Measurements from ENCODE around the gene MPPED2.

The MPPED2 gene

DNA sequence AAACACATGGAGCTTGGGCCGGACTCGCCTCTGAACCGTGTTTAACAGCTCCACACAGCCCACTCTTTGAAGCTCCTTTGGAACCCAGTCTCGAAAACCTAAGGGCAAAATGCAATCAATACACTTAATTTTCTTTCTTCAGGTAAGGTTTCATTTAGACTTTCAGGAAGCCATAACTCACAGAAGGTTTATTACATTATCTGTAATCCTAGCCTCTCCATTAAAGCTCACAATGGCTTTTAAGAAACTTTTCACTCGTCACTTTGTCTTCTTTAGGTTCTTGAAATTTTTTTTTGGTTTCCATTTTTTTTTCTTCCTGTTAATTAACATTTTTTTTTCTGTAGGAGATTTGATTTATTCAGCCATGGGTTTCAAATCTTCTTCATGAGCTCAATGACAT lies 171.9 kb downstream of the MPPED2 start:
- no peak for DNase-seq (ENCODE audit: low read depth)

DNA sequence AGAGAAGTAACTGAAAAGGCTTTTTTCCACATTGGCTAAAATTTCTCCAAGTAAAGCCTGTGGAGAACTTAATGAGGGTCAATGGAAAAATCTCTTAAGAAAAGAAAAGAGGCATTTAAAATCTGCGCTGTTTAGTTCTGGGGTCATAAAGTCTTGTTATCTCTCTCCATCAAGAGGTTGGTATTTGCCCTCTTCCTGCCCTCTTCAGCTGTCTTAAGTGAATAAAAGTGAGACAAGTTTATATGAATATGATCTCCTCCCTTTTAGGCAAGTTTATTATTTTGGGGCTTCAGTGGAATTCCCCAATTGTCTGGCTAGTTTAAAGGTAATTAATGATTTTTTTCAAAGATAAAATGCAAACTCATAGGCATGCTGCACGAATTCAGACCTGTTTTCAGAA lies 173.6 kb downstream of the MPPED2 start:
- DNase-seq (ENCODE audit: low read depth): no peak

DNA sequence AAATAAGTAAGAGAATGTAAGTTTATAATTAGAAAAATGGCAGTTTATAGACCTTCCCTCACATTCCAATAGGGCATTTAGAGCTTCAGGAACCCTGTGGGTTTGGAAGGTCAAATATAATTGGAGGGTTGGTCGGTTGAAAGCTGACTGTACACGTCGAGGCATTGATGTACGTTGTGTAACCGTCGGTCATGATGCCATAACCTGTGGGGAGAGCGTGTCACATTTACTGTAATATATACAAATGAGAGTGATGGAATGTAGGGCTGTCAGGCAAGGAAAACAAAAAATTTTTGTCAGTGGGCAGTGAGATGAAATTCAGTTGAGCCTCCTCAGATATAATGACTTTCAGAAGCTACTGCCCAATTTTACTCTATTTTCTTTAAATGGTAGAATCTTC lies 174.8 kb downstream of the MPPED2 start:
- no peak for DNase-seq (ENCODE audit: low read depth)

DNA sequence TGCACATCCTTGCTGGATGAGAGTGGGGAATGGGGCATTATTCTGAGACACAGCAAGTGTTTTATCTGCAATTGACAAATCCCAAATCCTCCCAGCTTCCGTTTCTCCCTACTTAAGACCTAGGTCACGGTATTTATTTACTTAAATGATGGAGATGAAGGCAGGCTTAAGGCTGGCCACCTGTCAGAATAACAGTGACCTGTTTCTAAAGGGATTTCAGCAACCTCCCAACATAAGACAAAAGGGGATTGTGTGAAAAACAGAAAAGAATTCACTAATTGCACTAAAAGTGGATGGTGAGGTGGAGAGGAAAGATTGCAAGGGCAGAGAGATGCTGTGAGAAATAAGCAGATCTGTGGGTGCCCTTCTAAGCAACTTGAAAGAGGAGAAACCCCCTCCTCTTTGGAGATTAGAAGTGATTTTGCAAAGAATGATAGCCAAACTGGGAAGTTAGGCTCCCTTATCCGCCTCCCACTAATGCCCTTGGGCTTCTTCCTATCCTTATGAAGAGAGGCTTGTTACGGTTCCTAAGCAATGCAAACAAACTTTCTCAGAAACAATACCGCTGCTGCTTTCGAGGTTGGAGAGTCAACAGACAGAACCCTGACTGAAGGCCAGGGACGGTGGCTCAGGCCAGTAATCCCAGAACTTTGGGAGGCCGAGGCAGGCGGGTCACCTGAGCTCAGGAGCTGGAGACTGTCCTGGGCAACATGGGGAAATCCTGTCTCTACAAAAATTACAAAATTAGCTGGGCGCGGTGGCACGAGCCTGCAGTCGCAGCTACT lies 179.0 kb downstream of the MPPED2 start:
- no peak for DNase-seq (ENCODE audit: low read depth)

DNA sequence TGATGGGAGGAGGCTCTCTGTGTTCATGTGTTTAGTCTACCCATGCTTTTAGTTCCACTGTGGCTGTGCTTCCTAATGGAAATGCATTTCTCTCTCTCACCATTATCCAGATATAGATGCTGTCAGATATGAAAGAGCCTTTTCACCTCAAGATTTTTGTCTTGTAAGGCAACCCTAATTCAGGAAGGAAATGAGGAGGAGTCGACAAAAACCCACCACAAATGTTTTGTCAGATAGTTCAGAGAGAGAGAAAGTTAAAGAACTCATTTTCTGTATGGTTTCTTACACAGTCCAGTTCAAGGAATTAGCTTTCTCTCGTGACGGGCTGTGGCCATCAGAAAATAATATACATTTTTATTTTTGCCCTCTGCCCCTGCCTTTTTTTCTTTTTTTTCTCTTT lies 180.8 kb downstream of the MPPED2 start:
- DNase-seq (ENCODE audit: low read depth): no peak

DNA sequence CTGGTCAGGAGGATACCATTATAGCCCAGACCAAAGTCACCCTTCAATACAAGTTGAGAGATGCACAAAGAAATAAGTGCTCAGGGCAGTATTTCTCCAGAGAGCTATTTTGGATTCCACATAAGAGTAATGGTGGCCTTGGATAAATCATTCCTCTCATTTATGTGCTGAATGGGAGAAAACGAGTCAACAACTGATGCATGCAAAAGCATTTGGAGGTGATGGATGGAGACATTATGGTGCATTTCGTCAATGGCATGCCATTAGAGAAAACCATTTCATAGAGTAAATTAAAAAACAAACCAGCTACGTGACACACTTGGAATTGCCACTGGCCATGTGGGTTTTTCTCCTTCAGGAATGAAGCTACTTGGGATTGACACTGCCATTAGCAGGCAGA lies 182.0 kb downstream of the MPPED2 start:
- no peak for DNase-seq (ENCODE audit: low read depth)

DNA sequence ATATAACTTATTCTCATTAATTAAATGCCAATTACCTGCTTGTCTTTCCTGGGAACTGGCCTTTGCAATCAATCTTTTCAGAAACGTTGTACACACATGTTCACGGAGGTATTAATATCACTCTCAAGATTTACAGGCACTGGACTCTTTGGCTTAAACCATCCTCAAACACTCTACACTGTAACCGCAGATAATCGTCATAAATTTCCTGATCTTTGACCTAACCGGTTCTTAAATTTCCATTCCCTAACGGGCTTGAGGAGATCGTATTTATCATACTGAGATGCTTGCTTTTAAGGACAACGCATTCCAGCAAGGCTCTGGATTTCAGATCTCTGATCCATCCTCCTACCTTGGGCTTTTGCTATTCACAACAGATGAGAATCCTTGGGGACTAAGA lies 190.4 kb downstream of the MPPED2 start:
- no peak for DNase-seq (ENCODE audit: low read depth)

DNA sequence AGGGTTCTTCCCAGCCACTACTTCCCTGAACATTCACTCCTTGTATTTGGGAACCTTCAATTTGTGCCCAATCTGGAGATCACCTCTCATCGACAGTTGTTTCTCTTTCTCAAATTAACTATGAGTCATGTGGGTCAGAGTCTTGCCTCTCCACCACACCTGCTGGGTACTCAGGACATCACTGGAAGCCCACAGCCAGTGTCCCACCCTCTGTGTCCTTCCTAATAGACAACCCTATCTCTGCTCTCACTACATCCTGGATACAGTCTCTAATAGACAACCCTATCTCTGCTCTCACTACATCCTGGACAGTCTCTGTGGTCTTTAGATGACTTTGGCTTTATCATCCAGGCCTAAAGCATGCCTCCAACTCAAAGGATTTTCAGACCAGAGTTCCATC lies 193.1 kb downstream of the MPPED2 start:
- DNase-seq (ENCODE audit: low read depth): no peak

DNA sequence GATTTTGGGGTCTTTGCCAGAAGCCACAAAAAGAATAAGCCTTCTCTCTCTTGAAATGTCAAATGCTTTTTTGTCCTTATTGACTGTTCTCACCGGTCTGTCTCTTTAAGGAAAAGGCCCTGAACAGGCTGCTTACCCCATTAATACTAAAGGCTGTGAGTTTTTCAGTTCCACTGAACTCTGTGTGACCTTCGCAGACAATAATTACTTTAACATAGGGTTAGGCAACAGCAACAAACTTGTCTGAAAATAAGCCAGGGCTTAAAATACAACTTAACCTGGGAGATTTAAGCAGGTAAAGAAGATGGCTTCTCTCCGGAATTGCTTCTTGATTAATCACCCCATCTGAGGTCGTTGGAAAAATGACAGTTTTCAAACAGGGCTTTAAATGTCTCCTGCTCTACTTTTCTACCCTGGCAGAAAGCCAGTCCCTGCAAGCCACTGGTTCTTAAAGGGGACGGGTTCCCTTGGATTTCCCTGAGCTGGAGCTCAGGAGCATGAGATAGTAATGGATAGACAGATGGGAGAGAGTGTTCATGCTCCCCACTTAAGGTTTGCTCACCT lies 193.8 kb downstream of the MPPED2 start:
- DNase-seq (ENCODE audit: low read depth): no peak

DNA sequence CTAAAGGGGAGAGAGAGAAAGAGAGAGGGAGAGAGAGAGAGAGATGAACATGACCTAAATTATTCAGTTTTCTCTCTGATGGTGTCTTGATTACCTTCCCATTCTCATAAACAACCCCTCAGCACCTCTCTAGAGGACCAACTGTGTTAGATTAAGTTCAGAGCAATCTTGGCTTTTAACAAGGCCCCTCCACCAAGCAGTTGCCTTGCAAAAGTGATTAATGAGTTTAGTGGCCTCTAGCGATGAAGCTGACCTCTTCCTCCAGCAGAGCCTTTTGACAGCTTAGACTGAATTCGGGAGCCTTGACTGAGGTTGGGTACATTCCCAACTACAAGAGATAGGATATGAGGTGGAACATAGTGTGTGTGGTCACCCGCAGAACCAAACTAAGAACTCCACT lies 197.2 kb downstream of the MPPED2 start:
- no peak for DNase-seq (ENCODE audit: low read depth)

DNA sequence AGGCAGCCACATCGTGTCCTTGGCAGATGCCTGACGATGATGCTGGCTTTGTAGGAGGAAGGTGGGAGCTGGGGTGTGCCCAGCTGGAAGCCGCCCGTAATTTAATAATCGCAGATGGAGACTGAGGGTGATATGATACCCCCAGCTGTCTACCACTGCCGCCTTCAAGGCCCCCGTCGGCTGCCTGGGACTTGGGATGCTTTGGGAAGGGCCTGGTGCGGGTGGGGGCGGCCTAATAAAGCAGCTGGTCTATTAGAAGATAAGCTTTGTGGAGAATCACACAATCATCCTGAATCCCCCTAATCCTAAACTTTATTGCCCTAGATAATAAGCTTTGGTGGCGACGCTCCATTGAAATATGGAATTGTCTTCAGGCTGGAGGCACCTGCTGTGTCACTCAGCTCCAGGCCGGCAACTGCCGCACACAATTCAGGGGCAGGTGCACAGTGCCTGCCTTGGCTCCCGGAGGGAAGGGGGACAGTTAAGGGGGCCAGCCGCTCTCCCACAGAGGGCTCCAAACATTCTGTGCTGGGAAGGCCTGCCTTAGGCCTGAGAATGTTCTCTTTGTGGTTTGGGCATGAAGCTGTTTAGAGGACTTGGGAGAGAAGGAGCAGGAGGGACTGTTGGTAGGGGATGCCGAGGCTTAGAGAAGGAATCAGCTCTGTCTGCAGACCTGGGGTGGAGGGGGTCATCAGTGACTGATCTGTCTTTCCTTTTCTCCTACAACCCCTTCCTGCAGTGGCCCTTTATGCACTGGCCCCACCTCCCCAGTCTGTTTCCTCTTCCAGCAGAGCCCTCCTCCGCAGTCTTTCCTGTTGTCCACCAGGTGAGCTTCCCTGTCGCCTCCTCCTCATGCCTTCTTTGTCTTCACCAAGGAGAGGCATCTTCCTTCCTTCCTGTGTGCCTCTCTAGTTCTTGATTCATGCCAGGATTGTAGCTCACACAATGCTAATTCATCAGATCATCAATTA lies 198.0 kb downstream of the MPPED2 start:
- no peak for DNase-seq (ENCODE audit: low read depth)

DNA sequence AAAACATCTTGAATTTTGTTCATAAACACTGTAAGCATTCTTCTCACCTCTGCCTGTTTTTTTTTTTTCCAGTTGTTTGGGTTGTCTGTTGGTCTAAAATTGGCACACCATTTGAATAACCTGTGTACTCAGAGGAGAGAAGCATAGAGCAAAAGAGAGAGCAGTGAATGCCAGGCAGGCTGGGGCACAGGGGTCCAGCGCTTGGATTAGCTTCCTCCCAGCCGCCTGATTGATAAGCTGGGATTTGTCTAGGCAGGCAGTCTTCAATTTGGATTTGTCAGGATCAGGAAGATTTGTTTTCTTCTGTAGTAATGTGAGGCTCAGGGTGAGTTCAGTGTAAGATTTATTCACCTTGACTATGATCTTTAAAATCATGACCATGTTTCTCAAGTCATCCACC lies 204.3 kb downstream of the MPPED2 start:
- no peak for DNase-seq (ENCODE audit: low read depth)

DNA sequence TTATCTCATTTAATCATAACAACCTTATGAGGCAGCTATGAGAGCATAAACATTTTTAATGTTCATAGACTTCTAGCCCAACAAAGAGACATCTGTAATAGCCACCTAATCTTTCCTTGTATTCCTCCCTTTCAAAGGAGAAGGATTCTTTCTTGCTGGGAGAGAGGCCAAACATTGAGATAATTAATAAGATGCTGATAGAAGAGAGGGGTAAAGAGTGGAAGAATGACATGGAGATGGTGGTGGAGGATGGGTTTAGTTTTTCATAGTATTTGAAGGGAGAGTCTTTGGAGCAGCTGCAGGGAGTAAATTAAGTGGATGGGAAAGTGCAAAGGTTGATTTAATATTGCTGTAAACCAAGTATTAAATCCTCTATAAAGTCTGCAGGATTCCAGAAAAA lies 205.3 kb downstream of the MPPED2 start:
- DNase-seq (ENCODE audit: low read depth): no peak

DNA sequence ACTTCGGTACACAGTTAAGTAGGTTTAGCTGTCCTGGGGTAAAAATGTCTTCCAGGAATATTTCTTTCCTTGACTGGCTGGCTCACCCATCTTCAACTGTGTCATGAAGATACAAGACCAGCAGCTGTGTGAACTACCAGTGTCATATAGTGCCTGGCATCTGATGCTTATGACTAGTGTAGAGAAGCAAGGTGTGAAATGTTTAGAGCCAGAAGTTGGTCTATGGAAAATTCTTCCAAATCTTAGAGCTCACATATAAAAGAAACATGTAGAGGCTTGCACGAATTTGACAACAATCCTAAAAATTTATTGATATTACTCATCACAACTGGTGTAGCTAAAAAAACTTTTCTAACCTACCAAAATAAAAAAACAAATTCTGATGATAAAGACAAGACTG lies 208.8 kb downstream of the MPPED2 start:
- DNase-seq (ENCODE audit: low read depth): no peak

DNA sequence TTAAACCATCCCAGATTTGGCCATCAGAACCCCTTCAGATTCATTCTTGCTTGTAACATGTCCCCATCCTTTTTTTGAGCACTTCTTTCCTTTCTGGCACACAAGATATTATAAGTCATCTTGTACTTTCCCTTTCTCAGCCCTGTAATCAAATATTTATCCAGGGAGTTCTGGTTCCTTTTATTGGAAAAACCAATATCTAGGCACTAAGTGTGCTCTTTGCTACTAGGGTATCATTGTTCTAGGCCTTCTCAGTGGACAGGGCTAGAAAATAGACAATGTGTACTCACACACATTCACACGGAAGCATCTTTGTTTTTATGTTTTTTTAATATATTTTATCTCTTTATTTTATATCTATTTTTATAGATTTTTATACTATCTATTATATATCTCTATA lies 216.0 kb downstream of the MPPED2 start:
- no peak for DNase-seq (ENCODE audit: low read depth)

DNA sequence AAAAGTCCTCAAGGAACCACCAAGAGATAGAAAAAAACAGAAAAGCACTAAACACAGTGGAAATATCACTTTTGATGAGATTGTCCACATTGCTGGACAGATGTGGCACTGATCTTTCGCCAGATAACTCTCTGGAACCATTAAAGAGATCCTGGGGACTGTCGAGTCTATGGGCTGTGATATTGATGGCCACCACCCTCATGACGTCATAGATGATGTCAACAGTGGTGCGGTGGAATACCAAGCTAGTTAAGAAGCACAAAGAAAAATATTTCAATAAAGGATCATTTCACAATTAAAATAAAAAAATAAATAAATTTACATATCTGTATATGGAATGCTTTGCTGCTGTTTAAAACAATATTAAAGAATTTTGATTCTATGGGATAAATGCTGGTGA lies 217.8 kb downstream of the MPPED2 start:
- no peak for DNase-seq (ENCODE audit: low read depth)

DNA sequence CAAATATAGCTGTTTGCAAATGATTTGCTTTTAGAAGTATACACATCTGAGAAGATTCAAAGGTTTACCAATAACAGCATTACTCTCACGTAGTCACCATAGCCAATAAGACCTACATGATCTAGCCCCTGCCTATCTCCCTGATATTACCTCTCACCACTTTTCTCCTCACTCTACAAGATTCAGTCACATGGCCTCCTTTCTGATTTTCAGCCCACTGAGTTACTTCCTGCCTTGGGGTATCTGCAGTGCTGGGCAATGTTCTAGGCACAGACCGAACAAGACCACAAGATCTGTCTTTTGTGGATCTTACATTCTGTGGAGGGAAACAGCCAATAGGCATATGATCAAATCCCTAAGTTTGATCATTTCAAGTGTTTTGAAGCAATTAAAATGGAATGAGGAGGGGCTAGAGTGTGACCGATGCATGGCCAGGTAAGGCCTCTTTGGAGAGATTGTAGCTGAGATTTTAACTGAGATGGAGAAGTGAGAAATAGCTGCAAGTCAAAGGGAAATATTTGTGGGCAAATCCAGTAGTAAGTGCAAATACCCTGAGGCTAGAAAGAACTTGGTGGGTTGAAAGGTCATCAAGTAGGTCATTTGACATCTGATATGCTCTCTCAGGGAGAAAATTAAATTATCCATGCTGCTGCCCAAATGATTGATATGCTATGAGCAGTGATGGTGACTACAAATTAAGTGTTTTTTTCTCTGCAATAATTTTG lies 220.2 kb downstream of the MPPED2 start:
- DNase-seq (ENCODE audit: low read depth): no peak

DNA sequence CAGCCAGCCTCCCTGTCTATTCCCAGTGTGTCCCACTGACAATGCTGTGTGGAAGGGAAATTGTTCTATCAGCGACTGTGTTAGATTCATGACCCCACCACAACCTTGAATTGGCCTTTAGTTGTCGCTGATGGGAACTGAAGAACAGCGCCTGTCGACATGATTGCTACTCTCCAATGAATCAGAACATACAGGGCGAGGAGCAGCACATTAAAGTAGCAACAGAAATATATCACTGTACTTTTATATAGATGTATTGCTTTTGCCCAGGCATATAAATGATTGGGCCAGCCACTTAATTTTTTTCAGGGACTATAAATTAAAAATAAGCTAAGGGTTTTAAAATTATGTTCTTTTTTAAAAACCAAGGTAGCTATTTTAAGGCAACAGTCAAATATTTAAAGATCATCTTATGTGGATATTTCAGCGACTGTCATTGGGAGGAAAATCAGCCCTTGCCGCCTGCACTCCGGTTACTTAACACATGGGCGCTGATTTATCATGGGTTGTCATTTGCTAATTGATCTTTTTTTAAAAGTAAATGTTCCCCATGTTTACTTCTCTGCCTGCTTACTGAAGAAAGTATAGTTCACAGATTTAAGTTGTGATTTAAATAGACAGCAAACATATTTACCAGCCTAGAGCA lies 221.2 kb downstream of the MPPED2 start:
- no peak for DNase-seq (ENCODE audit: low read depth)

DNA sequence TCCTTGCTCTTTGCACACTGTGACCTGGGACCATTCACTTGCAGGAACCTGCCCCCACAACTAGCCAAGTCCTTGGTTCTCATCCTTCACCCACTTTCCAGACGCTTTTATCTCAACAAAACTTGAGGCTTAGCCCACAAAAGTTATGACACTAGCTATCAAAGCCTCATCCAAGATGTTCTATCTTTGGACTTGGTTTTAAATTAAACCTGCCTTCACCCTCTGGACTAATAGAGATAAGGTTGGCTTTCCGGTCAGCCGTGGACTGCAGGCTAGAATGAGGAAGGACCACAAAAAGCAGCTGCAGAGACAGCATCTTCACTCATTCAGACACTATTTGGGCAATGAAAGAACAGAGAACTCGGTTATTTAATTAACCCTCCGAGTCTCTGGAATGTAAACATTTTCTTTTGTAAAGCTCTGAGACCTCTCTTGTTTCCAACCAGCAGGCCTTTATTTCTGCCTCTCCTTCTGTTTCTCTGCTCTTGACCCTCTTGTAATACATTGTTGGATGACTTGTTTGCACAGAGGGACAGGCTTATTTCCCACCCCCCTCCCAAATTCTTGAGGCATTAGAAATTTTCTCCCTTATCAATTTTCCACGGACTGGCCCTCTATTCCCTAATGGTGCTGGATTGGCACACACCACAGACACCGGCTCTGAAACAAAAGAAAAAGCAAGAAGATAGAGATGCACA lies 221.9 kb downstream of the MPPED2 start:
- DNase-seq (ENCODE audit: low read depth): no peak

DNA sequence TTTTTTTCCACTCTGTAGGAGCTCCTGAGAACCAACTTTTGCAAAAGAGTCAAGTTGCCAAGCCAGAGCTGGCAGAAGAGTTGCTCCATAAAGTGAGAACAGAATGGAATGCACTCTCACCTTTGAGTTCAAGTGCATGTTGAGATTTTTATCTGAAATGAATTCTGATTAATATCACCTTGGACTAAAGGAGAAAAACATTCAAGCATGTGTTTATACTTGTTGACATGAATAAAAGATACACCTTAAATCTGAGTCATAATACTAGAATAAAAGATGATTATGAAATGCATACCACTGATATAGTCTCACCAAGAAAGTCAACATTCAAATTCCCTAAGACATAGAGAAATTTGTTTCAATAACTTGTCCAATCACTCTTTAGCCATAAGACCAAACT lies 225.4 kb downstream of the MPPED2 start:
- no peak for DNase-seq (ENCODE audit: low read depth)
